ENCODE data around the gene FAIM2. TPM values are rescaled to one million over a fixed set of nuclear protein-coding genes. Genes with fewer than 3 reads are reported as not detected.

FAIM2 gene
- total RNA-seq, 2 experiments from 2014 or later = 0.05 to 0.06 TPM

GRCh38 chr12:49838973-49839633 is 64.6 kb downstream of the FAIM2 start:
- peak; percentile 59 for DNase-seq
- H3K36me3 Mint-ChIP-seq = peaks cover 4% of the 10 kb centered on the region
- ATAC-seq = no peak
- no peak overlapping the region for H3K4me3 Mint-ChIP-seq
- H3K27ac Mint-ChIP-seq = no peak overlapping the region
- CTCF ChIA-PET = interaction anchor here (0.5 to 4.1 kb wide), 27 partner anchors 8 to 378 kb away, joined by 3 to 51 read pairs (median 4); partner anchors contain the start of genes NCKAP5L, PRPF40B and TMBIM6
- H3K27me3 Mint-ChIP-seq = no peaks in the 10 kb centered on the region
- H3K4me1 Mint-ChIP-seq = peaks cover 25% of the 10 kb centered on the region
- H3K9me3 Mint-ChIP-seq (ENCODE audit: low read depth) = no peaks in the 10 kb centered on the region

- DNase-seq = no peak
- Mint-ChIP-seq H3K36me3 (no peaks in the 10 kb centered on the region), H3K27me3 (peaks cover 15% of the 10 kb centered on the region), H3K4me1 (peaks cover 15% of the 10 kb centered on the region), H3K4me3 (no peak overlapping the region), H3K27ac (no peak overlapping the region), H3K9me3 (ENCODE audit: low read depth) (no peaks in the 10 kb centered on the region)
- CTCF ChIA-PET = interaction anchor here (1.1 to 2.2 kb wide), 3 partner anchors 10 to 91 kb away, joined by 5 to 10 read pairs (median 5); partner anchors contain the start of genes BCDIN3D and TMBIM6
- ATAC-seq = no peak
Measured at GRCh38 chr12:49832836-49833421, 70.8 kb downstream of the FAIM2 start.

- no peak for DNase-seq
- Mint-ChIP-seq H3K36me3 (no peaks in the 10 kb centered on the region), H3K9me3 (ENCODE audit: low read depth) (no peaks in the 10 kb centered on the region), H3K27me3 (peaks cover 23% of the 10 kb centered on the region), H3K4me1 (peaks cover 15% of the 10 kb centered on the region), H3K4me3 (no peak overlapping the region), H3K27ac (no peak overlapping the region)
- ATAC-seq = no peak
- CTCF ChIA-PET = interaction anchor here (0.8 to 2.2 kb wide), 5 partner anchors 8 to 135 kb away, joined by 3 to 10 read pairs (median 5); partner anchors contain the start of genes BCDIN3D and TMBIM6
Measured at GRCh38 chr12:49831717-49832116, 72.0 kb downstream of the FAIM2 start.

- no peaks in the 10 kb centered on the region for H3K9me3 Mint-ChIP-seq (ENCODE audit: low read depth)
- H3K27ac Mint-ChIP-seq = peak within 1 kb of the TSS; percentile 70
- H3K4me3 Mint-ChIP-seq = peak within 1 kb of the TSS; percentile 82
- DNase-seq = peak; percentile 94
- H3K27me3 Mint-ChIP-seq = peaks cover 27% of the 10 kb centered on the region
- CTCF ChIA-PET = interaction anchor here (0.7 to 4.6 kb wide), 14 partner anchors 8 to 228 kb away, joined by 3 to 22 read pairs (median 3); partner anchors contain the start of gene TMBIM6
- peaks cover 15% of the 10 kb centered on the region for H3K4me1 Mint-ChIP-seq
- ATAC-seq = peak; percentile 97
- no peaks in the 10 kb centered on the region for H3K36me3 Mint-ChIP-seq
Measured at GRCh38 chr12:49828133-49829091, 75.3 kb downstream of the FAIM2 start, which contains the start of gene NCKAP5L. TSS of gene NCKAP5L (minus strand) at chr12:49828413. CDS start at chr12:49804044, 24,369 bp downstream.

DNA sequence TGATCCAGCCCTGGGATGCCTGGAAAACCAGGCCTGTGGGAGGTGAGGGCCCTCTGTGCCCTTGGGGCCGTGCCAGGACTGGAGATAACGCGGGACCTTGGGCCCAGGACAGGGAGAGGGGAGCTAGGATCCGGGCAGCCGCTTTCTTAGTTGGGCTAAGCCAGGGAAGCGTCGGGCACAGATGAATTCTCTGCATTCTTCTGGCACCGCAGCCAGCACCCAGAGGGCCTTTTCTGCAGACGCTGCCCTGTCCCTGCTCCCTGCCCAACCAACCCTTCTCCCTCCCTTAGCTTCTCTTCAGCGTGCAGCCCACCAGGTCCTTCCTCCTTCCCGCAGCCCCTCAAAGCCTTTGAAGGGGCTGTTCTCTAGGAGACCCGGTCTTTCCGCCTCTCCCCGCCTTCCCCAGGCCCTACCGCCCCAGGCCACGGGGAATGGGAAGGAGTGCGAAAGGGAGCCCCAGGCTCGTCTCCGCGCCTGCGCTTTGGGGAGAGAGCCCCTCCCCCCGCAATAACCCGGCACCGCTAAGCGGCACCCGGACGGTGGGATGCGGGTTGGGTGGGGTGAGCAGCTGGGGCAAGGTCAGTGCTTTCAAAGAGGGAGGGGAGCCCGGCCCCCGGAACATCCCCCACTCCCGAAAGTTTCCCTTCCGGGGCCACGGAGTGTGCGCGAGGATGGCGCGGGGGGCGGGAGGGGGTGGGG is 76.2 kb downstream of the FAIM2 start:
- H3K27ac Mint-ChIP-seq = no peak overlapping the region
- ATAC-seq (no peak), DNase-seq (no peak)
- CTCF ChIA-PET = interaction anchor here (0.7 to 4.6 kb wide), 14 partner anchors 9 to 228 kb away, joined by 3 to 22 read pairs (median 3); partner anchors contain the start of gene TMBIM6
- no peaks in the 10 kb centered on the region for H3K36me3 Mint-ChIP-seq
- peaks cover 25% of the 10 kb centered on the region for H3K27me3 Mint-ChIP-seq
- peak overlapping the region; percentile 22 for H3K4me3 Mint-ChIP-seq
- no peaks in the 10 kb centered on the region for H3K9me3 Mint-ChIP-seq (ENCODE audit: low read depth)
- peaks cover 16% of the 10 kb centered on the region for H3K4me1 Mint-ChIP-seq

- Mint-ChIP-seq H3K36me3 (no peaks in the 10 kb centered on the region), H3K27me3 (peaks cover 24% of the 10 kb centered on the region), H3K27ac (no peak overlapping the region), H3K9me3 (ENCODE audit: low read depth) (no peaks in the 10 kb centered on the region), H3K4me1 (peaks cover 14% of the 10 kb centered on the region), H3K4me3 (peak overlapping the region; percentile 22)
- ATAC-seq (no peak), DNase-seq (no peak)
- CTCF ChIA-PET = interaction anchor here (1.1 to 4.6 kb wide), 7 partner anchors 11 to 212 kb away, joined by 3 to 22 read pairs (median 5); partner anchors contain the start of gene TMBIM6
Measured at GRCh38 chr12:49827051-49827400, 76.7 kb downstream of the FAIM2 start.

GRCh38 chr12:49825971-49826421 is 77.7 kb downstream of the FAIM2 start:
- H3K27me3 Mint-ChIP-seq = peaks cover 24% of the 10 kb centered on the region
- H3K9me3 Mint-ChIP-seq (ENCODE audit: low read depth) = no peaks in the 10 kb centered on the region
- DNase-seq (no peak), ATAC-seq (no peak)
- H3K4me1 Mint-ChIP-seq = peaks cover 24% of the 10 kb centered on the region
- H3K36me3 Mint-ChIP-seq = no peaks in the 10 kb centered on the region
- no peak overlapping the region for H3K27ac Mint-ChIP-seq
- H3K4me3 Mint-ChIP-seq = no peak overlapping the region
- CTCF ChIA-PET = interaction anchor here (1.0 to 4.6 kb wide), 6 partner anchors 13 to 213 kb away, joined by 3 to 22 read pairs (median 4); partner anchors contain the start of gene TMBIM6

DNA sequence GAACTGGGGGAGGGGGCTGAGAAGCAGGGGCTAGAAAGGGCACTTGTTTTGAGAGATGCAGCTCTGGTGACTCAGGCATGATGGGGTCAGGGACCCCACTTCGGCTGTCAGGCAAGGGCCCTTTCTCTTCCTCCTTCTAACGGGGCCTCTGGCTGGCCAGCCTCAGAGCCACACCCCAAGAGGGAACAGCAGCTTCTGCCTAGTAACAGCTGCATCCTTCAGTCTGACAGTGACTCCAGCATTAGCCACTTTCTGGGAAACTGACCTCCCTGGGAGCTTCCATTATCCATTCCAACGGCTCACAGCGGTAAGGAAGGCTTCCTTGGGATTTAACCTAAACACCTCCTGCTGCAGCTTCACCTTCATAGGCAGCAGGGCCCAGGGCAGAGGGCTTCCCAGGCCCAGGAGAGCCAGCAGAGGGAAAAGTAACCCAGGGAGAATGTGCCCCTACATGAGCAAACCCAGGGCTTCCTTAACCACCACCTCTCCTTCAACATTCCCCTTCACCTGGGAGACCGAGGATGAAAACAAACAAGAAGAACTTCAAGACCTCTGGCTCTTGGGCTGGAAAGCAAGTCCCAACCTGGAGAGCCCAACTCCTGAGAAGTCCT is 78.2 kb downstream of the FAIM2 start:
- H3K4me3 Mint-ChIP-seq = no peak overlapping the region
- no peaks in the 10 kb centered on the region for H3K36me3 Mint-ChIP-seq
- no peak for DNase-seq
- peaks cover 27% of the 10 kb centered on the region for H3K4me1 Mint-ChIP-seq
- peaks cover 23% of the 10 kb centered on the region for H3K27me3 Mint-ChIP-seq
- no peaks in the 10 kb centered on the region for H3K9me3 Mint-ChIP-seq (ENCODE audit: low read depth)
- no peak for ATAC-seq
- CTCF ChIA-PET = interaction anchor here (1.0 to 4.6 kb wide), 4 partner anchors 14 to 142 kb away, joined by 3 to 22 read pairs (median 12); no protein-coding TSS in a partner anchor
- no peak overlapping the region for H3K27ac Mint-ChIP-seq

DNA sequence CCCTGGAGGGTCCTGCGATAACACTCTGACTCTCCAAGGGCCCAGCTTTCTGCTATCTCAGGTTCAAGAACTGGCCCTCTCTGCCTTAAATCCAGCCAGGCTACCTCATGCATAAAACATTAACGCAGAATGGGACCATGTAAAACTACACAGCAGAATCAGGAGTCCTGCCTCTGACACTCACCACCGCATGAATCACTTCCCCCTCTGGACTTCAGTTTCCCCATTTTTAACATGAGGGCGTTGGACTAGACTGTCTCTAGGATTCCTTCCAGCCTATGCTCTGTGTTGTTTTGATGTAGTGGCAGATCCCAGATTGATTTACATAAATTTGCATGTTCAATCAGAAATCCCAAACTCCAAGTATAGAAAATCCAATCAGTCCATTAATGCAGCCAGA is 78.8 kb downstream of the FAIM2 start:
- CTCF ChIA-PET = interaction anchor here (2.1 to 2.9 kb wide), 2 partner anchors 14 to 47 kb away, joined by 7 to 16 read pairs; no protein-coding TSS in a partner anchor

GRCh38 chr12:49824416-49824815 is 79.3 kb downstream of the FAIM2 start:
- Mint-ChIP-seq H3K27ac (no peak overlapping the region), H3K4me1 (peaks cover 25% of the 10 kb centered on the region), H3K36me3 (no peaks in the 10 kb centered on the region), H3K27me3 (peaks cover 18% of the 10 kb centered on the region), H3K9me3 (ENCODE audit: low read depth) (no peaks in the 10 kb centered on the region), H3K4me3 (no peak overlapping the region)
- no peak for DNase-seq
- no peak for ATAC-seq
- CTCF ChIA-PET = interaction anchor here (2.1 to 2.9 kb wide), 2 partner anchors 15 to 47 kb away, joined by 7 to 16 read pairs; no protein-coding TSS in a partner anchor

More for the DNA sequence above, 78.8 kb downstream of the FAIM2 start:
- Mint-ChIP-seq H3K27ac (no peak overlapping the region), H3K9me3 (ENCODE audit: low read depth) (no peaks in the 10 kb centered on the region), H3K36me3 (no peaks in the 10 kb centered on the region), H3K4me3 (no peak overlapping the region), H3K27me3 (peaks cover 19% of the 10 kb centered on the region), H3K4me1 (peaks cover 25% of the 10 kb centered on the region)
- DNase-seq (no peak), ATAC-seq (no peak)

DNA sequence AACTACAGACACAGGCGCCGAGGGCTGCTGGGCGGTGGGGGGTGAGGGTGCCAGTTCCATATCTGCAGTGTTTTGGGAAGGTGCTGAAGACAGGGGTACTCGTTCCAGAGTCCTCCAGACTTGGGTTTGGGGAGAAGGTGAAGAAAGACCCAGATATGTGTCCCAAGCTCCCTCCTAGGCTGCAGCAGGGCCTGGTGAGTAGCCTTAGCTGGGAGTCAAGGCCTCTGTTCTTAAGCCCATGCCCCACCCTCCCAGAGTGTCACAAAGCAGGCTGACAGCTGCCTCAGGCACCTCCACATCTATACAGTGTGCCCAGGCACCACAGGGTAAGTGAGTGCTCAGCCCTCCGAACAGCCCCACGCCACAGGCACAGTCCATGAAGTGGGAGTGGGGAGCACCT is 79.7 kb downstream of the FAIM2 start:
- CTCF ChIA-PET = interaction anchor here (0.7 to 2.9 kb wide), 4 partner anchors 13 to 46 kb away, joined by 3 to 16 read pairs (median 6); no protein-coding TSS in a partner anchor
- no peak overlapping the region for H3K27ac Mint-ChIP-seq
- H3K27me3 Mint-ChIP-seq = peaks cover 15% of the 10 kb centered on the region
- ATAC-seq = no peak
- H3K4me1 Mint-ChIP-seq = peaks cover 22% of the 10 kb centered on the region
- no peak for DNase-seq
- H3K9me3 Mint-ChIP-seq (ENCODE audit: low read depth) = no peaks in the 10 kb centered on the region
- no peak overlapping the region for H3K4me3 Mint-ChIP-seq
- H3K36me3 Mint-ChIP-seq = no peaks in the 10 kb centered on the region

GRCh38 chr12:49823350-49823749 is 80.3 kb downstream of the FAIM2 start:
- no peaks in the 10 kb centered on the region for H3K9me3 Mint-ChIP-seq (ENCODE audit: low read depth)
- peaks cover 17% of the 10 kb centered on the region for H3K4me1 Mint-ChIP-seq
- no peak for DNase-seq
- H3K4me3 Mint-ChIP-seq = no peak overlapping the region
- ATAC-seq = no peak
- H3K36me3 Mint-ChIP-seq = no peaks in the 10 kb centered on the region
- H3K27me3 Mint-ChIP-seq = peaks cover 12% of the 10 kb centered on the region
- H3K27ac Mint-ChIP-seq = no peak overlapping the region
- CTCF ChIA-PET = interaction anchor here (0.7 to 2.1 kb wide), 3 partner anchors 12 to 46 kb away, joined by 3 to 7 read pairs (median 5); no protein-coding TSS in a partner anchor
